GM20000 (cell line): Measurements from ENCODE around the gene PRKN.
"Not testable (repeated sequence)": the region's sequence is repeated elsewhere in the genome, so short reads cannot be mapped to it uniquely, and the experiment has no call there.

ENCODE experiments used
- DNase-seq: peaks from one replicate; pipeline ENCODE4 v3.0.0; 2012; ENCODE audit warnings: low spot score
- CTCF ChIP-seq: IDR thresholded peaks from 2 replicates; pipeline ENCODE4 v1.5.1; 2012; ENCODE audit warnings: mild to moderate bottlenecking, control low read depth; ENCODE audit errors: extremely low read depth, missing control alignments

Gene PRKN

GRCh38 chr6:161344626-161345025, 1382.9 kb downstream of the PRKN start:
- no peak for DNase-seq
- TF ChIP-seq CTCF: no peak

GRCh38 chr6:161342039-161342438, 1385.5 kb downstream of the PRKN start:
- DNase-seq: no peak
- TF ChIP-seq CTCF: no peak

- TF ChIP-seq CTCF: no peak
- no peak for DNase-seq
Measured at GRCh38 chr6:161341638-161342037, 1385.9 kb downstream of the PRKN start.

GRCh38 chr6:161338015-161338414, 1389.6 kb downstream of the PRKN start:
- DNase-seq: no peak
- TF ChIP-seq CTCF: no peak

- TF ChIP-seq CTCF: no peak
- DNase-seq: no peak
Measured at GRCh38 chr6:161336479-161336878, 1391.1 kb downstream of the PRKN start.

GRCh38 chr6:161333410-161333809, 1394.2 kb downstream of the PRKN start:
- no peak for DNase-seq
- no peak for TF ChIP-seq CTCF

GRCh38 chr6:161331402-161332081, 1396.0 kb downstream of the PRKN start:
- not testable (repeated sequence) for DNase-seq

GRCh38 chr6:161327360-161327953, 1400.1 kb downstream of the PRKN start:
- DNase-seq: no peak
- no peak for TF ChIP-seq CTCF
